Hematopoietic multipotent progenitor cell treated with erythropoietin and hydrocortisone succinate and interleukin-3 and kit ligand, for 15 days (in vitro differentiated cells): ENCODE data around the gene MRPL45.

ENCODE experiments used
- DNase-seq: peaks from one replicate; pipeline ENCODE4 v3.0.0-alpha.2; 2015; ENCODE audit warnings: low spot score

The MRPL45 gene

GRCh38 chr17:38325221-38325851 lies 28.4 kb downstream of the MRPL45 start:
- DNase-seq = no peak

- no peak for DNase-seq
These were observed 30.2 kb downstream of the MRPL45 start for GRCh38 chr17:38326996-38327792.

GRCh38 chr17:38327936-38328335 lies 31.0 kb downstream of the MRPL45 start:
- no peak for DNase-seq

- DNase-seq = no peak
These were observed 31.7 kb downstream of the MRPL45 start for GRCh38 chr17:38328620-38329019.

- no peak for DNase-seq
These were observed 32.3 kb downstream of the MRPL45 start for GRCh38 chr17:38329284-38329683.

GRCh38 chr17:38329808-38330730 lies 33.1 kb downstream of the MRPL45 start:
- no peak for DNase-seq

GRCh38 chr17:38330941-38331411 lies 34.0 kb downstream of the MRPL45 start:
- DNase-seq = no peak

- DNase-seq = no peak
These were observed 35.8 kb downstream of the MRPL45 start for GRCh38 chr17:38332735-38333134.

- peak; percentile 33 for DNase-seq
These were observed 36.8 kb downstream of the MRPL45 start for GRCh38 chr17:38333635-38334295.

GRCh38 chr17:38334480-38335364 lies 37.8 kb downstream of the MRPL45 start:
- no peak for DNase-seq

- no peak for DNase-seq
These were observed 39.9 kb downstream of the MRPL45 start for GRCh38 chr17:38336838-38337237.

- no peak for DNase-seq
These were observed 41.1 kb downstream of the MRPL45 start for GRCh38 chr17:38338053-38338452.

GRCh38 chr17:38338535-38338934 lies 41.6 kb downstream of the MRPL45 start:
- no peak for DNase-seq

- no peak for DNase-seq
These were observed 42.9 kb downstream of the MRPL45 start for GRCh38 chr17:38339891-38340290.

GRCh38 chr17:38341035-38341721 lies 44.2 kb downstream of the MRPL45 start:
- peak; percentile 18 for DNase-seq

GRCh38 chr17:38342886-38343607 lies 46.1 kb downstream of the MRPL45 start:
- DNase-seq = no peak

GRCh38 chr17:38343608-38344419 lies 46.8 kb downstream of the MRPL45 start, which contains the start of gene GPR179:
Gene GPR179, minus strand, starts transcription at chr17:38343956. Its CDS starts 167 bp downstream, at chr17:38343789.
- no peak for DNase-seq

GRCh38 chr17:38344420-38344745 lies 47.4 kb downstream of the MRPL45 start:
- DNase-seq = no peak

GRCh38 chr17:38345743-38346142 lies 48.8 kb downstream of the MRPL45 start:
- no peak for DNase-seq
